Stimulated activated CD4-positive, alpha-beta T cell treated with anti-CD3 and anti-CD28 coated beads, Interleukin-4, amount 100 ng/mL, for 24 hours (primary cell): ENCODE measurements around the gene OTOR.

Experiments used
- DNase-seq: peaks from one replicate; pipeline ENCODE4 v3.0.0-alpha.2; 2020

OTOR gene

GRCh38 chr20:16752082-16752481 is 3.9 kb downstream of the OTOR start:
- no peak for DNase-seq

- DNase-seq, result no peak
Measured at GRCh38 chr20:16752901-16753300, 4.7 kb downstream of the OTOR start.

GRCh38 chr20:16758454-16759180 is 10.5 kb downstream of the OTOR start:
- no peak for DNase-seq

- DNase-seq, result no peak
Measured at GRCh38 chr20:16759181-16759563, 11.0 kb downstream of the OTOR start.

- no peak for DNase-seq
Measured at GRCh38 chr20:16760431-16761304, 12.5 kb downstream of the OTOR start.

- peak; percentile 44 for DNase-seq
Measured at GRCh38 chr20:16761305-16761829, 13.2 kb downstream of the OTOR start.

- no peak for DNase-seq
Measured at GRCh38 chr20:16764560-16764959, 16.4 kb downstream of the OTOR start.

- no peak for DNase-seq
Measured at GRCh38 chr20:16771213-16771612, 23.1 kb downstream of the OTOR start.

GRCh38 chr20:16775961-16776360 is 27.8 kb downstream of the OTOR start:
- DNase-seq, result no peak

GRCh38 chr20:16777126-16777525 is 29.0 kb downstream of the OTOR start:
- no peak for DNase-seq

GRCh38 chr20:16778159-16778558 is 30.0 kb downstream of the OTOR start:
- no peak for DNase-seq

GRCh38 chr20:16781496-16781895 is 33.3 kb downstream of the OTOR start:
- no peak for DNase-seq

- DNase-seq, result no peak
Measured at GRCh38 chr20:16785226-16785625, 37.1 kb downstream of the OTOR start.
